Amniotic epithelial cell (primary cell): ENCODE measurements around the gene RIC3.

Experiments used
- DNase-seq: peaks from one replicate; pipeline ENCODE4 v3.0.0-alpha.2; 2010; ENCODE audit warnings: low read depth

Gene RIC3

GRCh38 chr11:8086571-8086970 is 82.3 kb downstream of the RIC3 start:
- DNase-seq: no peak

DNA sequence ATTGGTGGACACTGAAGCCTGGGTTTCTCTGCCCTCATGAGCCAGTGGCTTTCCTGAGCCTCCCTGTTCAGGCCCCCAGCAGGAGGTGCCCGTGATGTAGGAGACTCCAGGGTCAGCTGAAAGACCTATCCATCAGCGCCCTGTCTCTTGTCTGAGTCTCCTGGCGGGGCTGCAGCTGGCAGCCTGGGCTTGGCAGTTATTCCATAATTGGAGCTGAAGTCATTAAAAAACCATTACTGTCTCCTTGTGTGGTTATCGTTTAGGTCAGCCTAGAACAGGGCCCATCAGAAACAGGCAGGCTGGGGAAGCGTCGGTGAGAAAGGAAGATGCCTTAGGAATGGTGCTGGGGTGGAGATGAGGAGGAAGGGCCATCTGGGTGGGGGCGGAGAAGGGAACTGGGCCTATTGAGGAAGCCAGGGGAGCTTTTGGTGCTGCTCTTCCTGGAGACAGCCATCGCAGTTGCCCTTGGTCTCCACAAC is 82.8 kb downstream of the RIC3 start:
- peak; percentile 23 for DNase-seq

DNA sequence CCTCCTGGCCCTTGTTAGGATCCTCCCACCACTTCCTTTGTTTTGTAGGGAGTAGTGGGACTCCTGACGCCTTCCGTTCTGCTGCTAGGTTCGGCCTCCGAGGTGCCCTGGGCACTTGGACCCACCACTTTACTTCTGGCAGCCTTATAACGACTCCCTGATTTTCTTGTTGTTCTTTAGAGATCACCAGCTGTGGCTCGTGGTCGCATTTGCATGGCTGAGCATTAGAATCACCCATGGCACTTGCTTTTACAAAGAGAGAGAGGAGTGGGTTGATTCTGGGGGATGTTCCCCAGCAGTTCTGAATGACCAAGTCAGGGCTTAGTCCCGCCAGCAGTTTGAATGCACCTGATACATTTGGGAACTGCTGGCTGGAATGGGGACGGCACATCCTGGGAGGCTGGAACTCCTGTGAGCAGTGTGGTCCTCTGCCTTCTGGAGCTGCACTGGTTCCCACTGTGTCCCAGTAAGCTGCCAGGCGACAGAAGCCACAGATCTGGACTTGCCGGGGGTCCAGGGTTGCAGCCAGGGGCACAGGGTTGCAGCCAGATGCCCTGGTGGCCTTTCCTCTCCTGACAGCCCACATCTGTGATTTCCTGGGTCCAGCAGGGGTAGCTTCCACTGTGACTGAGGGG is 83.7 kb downstream of the RIC3 start:
- DNase-seq: no peak

- no peak for DNase-seq
Measured at GRCh38 chr11:8084352-8084751, 84.5 kb downstream of the RIC3 start.

DNA sequence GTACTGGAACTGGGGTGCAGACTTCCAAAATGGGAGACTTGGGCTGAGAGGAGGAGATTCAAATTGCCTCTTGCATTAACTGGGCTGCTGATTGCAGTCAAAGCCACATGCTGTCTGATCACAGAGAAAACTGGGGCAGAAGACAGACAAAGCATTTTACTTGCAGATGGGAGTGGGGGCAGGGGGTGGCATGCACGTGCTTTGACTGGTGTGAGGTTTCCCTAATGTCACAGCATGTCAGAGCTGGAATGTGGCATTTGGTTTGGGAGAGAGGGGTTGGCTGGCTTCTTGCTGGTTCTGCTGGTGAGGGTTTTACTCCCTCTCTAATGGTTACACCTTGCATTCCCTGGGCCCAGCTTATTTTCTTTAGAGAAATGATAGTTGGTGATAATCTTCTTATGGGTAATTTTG is 84.9 kb downstream of the RIC3 start:
- no peak for DNase-seq

DNA sequence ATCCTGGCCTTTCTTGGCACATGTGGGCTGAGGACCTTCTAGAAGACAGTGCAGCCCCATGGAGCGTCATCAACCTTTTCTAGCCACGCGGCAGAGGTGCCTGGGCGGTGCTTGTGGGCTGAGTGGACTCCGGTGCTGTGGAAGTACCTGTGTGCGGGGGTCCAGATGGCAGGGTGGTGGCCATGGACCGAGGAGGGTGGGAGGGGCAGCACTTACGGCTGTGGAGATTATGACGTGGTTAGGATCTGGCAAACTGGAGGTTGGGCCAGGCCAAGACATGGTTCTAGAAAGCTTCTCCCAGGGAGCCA is 85.8 kb downstream of the RIC3 start:
- no peak for DNase-seq

DNA sequence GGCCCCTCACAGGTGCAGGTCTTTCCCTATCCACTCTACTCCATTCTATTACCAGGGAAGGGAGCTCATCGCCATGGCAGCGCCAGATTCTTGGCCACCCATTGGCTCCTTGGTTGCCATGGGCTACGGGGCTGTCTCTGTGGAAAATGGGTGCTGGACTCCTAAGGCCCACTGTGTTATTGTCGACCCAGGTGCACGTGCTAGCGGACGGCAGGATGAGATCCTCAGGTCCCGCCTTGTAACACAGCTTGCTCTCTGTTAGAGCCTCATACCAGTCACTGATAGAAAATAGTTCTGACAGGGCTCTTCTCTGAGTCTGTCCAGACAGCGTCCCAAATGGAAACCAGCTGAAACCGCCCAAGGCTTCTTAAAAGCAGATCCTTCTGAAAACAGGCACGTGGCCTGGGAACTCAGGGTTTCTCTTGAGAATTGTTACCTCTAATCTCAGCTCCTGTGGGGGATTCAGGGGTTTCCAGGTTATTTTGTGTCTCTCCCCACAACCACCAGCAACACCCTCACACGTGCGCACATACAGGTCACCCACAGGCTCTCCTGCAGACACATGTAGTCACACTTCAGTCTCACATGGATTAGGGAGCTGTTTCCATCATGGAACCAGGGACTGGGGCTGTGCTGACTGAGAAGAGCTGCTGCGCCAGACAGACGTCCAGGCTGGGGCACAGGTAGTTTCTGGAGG is 86.3 kb downstream of the RIC3 start:
- DNase-seq: no peak

- no peak for DNase-seq
Measured at GRCh38 chr11:8081591-8082250, 87.1 kb downstream of the RIC3 start.

DNA sequence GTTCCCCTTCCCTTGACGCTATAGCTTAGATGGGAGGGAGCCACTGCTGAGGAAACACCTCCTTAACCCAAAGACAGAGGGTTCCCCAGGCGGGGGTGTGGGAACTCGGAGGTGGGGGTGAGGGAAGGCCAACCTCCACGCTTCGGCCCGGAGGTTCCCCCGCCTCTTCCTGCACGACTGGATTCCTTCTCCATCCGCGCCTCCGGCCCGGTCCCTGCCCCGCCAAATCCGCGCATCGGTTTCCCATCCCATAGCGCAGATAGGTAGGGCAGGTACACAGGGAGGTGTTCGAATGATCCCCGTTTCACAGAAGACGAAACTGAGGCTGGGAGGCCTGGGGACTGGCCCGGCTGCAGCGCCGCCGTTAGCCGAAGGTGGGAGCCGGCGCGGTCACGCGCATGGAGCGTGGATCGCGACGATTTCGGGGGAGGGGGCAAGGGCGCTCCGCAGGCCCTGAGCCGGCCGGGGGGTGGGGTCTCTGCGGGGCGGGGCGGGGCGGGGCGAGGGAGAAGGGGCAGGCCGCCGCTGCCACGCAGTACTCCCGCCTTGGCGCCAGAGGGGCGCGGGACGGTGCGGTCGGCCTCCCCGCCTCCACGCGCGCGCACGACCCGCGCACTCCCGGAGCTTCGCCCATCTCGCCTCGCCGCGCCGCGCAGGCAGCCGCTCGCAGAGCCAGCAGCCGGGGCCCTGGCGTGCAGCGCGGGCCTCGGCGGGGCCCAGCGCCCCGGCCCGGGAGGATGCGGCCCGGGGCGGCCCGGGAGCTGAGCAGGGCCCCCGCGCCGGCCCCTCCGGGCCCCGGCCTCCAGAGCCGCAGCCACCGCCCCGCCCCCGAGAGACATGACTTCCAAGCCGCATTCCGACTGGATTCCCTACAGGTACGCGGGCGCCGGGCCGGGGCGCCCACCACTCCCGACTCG is 87.9 kb downstream of the RIC3 start, which contains the start of gene TUB:
TUB (plus strand) TSS at position 538 of the 917 bp plus-strand sequence; CDS start at position 838, 300 bp downstream.
- no peak for DNase-seq

DNA sequence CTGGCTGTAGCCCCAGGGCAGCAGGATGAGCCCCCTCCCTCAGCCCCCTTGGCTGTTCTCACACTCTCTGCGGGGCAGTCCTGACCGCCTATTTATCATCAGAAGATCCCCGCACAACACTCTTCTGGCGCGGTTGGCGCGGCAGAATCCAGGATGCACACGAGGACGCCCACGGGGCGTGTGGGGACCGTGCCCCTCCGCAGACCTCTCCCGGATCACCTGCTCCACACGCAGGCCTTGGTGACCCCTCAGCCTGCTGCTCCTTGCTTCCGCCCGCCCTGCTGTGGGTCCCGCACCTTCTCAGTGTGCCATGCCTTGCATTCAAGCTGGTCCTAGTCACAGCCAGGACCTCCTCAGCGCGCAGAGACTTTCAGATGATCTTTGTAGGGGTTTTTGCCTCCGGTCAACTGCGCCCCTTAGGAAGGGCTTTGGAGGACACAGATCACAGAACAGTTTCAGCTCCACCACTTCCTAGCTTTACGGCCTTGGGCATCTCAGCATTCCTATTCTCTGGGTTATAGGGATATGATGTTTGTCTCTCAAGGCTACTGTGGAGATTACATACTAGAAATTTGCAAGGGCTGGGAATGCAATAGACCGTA is 88.7 kb downstream of the RIC3 start:
- no peak for DNase-seq

DNA sequence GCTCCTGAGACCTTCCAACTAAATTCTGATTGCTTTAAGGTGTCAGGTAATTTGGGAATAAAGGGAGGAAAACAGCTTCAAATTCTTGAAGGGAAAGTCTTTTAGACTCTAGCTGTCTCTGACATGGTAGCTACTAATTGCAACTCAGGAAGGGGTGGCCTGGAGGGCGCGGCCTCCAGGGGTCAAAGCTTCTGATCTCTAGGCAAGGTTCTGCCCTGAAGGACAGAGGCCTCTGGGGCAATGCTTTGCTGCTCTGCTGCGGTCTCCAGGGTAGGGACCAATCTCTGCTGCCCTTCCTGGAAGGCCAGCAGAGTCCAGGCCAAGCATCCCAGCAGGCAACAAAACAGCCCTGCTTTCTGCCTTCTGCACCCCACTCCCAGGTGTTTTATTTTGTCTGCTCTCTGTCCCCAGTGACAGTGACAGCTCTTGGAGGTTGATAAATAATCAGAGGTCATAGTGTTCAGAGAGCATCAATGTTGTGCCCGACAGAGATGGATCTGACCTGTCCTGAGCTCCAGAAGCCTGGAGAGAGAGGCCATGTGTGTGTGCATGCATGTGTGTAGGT is 89.6 kb downstream of the RIC3 start:
- no peak for DNase-seq

GRCh38 chr11:8075119-8075726 is 93.6 kb downstream of the RIC3 start:
- DNase-seq: no peak

DNA sequence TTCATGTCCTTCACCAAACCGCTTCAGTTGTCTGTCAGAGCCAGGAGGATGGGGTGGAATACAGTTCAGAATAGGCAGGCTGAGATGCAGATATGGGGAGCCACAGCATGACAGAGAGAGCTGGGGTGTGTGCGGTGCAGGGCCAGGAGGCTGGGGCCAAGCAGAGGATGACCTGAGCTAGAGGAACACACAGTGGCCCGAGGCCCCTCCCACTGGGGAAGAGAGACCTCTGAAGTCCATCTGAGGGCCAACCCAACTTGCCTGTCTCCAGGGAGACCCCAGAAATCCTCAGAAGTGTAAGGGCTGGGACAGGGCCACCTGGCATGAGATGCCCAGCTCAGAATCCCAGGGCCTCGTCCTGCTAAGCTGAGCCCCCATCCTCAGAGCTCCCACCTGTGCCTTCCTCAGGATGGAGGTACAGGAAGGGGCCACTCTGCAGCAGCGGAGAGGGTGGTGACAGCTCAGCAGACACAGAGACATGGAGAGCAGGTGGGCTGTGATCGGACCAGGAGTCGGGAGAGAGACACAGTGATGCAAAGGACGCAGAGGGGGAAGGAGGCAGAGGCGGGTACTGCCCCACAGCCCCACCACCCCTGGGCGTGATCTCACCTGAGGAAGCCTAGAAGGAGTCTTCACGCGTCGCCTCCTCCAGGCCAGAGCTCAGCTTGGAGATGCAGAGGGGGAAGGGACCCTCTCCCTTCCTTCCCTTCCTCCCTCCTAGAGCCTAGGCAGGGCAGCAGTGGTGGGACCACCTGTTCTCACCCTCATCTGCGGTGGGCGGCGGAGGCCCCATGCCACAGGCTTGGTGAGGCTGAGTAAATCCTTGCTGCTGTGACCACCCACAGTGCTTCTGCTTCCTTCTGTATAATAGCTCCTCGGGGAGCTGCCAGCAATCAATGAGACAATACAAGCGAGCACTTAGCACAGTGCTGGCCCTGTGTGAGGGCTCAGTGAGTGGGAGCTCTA is 96.9 kb downstream of the RIC3 start:
- DNase-seq: no peak

DNA sequence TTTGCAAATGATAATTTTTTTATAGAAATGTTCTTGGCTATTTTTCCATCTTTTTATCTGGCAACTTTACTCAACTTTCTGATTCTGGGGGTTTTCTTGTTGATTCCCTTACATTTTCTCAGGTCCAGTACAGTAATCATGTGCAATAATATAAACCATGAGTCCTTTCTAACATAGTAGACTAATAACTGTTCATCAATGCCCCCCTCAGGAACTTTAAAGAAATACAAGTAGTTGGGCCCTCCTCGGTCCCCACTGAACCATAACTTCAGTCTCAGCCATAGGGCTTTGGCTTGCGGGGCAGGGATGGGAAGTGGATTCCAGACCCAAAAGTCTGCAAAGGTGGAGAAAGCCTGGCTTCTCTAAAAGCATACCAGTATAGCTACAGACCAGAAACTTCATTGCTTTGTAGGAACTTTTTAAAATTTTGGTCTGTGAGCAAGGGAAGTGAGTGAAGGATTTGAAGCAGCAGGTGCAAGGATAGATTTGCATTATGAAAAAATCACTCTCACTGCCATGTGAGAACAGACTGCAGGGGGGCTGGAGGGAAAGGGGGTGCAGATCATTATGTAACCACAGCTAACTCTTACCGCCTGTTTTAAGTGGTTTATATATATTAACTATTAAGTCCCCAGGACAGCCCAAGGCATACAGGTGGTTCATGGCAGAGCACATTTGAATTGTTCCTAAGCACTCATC is 98.3 kb downstream of the RIC3 start:
- DNase-seq: peak; percentile 55

DNA sequence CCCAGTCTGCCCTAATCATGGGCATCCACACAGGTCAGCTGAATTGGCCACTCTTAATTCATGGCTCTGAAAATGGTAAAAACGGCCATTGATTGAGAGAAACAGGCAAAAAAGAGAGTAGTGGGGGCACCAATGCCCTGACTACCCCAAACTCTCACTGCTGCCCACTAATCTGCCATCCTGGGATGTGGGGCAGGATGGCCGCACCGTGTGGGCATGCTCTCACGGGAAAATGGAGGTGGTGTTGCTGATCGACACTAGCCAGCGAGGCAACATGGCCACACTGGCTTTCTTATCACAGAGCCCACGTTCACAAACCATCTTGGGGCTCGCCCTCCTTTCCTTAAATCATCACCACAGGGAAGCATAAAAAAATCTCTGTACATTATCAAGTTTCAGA is 99.1 kb downstream of the RIC3 start:
- DNase-seq: no peak

GRCh38 chr11:8068605-8069221 is 100.1 kb downstream of the RIC3 start:
- peak; percentile 97 for DNase-seq

GRCh38 chr11:8067929-8068575 is 100.8 kb downstream of the RIC3 start:
- no peak for DNase-seq

DNA sequence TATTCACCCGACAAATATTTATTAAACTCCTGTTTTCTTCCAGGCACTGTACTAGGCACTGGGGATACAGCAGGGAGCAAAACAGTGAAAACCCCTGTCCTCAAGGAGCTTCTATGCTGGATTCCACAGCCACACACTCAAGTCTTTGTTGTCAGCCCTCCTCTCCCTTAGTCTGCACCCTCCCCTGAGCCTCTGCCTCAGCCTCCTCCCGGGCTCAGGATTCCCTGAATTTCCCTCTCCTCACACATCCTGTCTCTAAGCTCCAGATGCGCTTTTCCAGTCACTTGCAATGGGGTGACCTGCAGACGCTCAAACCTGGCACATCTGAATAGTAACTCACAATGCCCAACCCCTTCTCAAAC is 101.3 kb downstream of the RIC3 start:
- no peak for DNase-seq
